ENCODE data around the gene OGDHL. TPM values are rescaled to one million over a fixed set of nuclear protein-coding genes. Genes with fewer than 3 reads are reported as not detected.
"Not testable (repeated sequence)": the region's sequence is repeated elsewhere in the genome, so short reads cannot be mapped to it uniquely, and the experiment has no call there.

Gene OGDHL
- total RNA-seq, 4 donors from 2014 or later: under 0.01 to 0.79 TPM; not detected in 2

- intact Hi-C loops (cut with DNase I): no loop called here
- DNase-seq: no peak
- Histone ChIP-seq H3K27me3 (peaks cover 0 to 3% (median 0%) of the 10 kb centered on the region in 4 donors), H3K4me1 (no peaks in the 10 kb centered on the region), H3K4me3 (no peak overlapping the region), H3K9me3 (no peaks in the 10 kb centered on the region), H3K27ac (no peak overlapping the region), H3K36me3 (no peaks in the 10 kb centered on the region)
- TF ChIP-seq CTCF (IDR thresholded peaks at IDR 0.05): no peak
- no peak for TF ChIP-seq POLR2A (IDR thresholded peaks at IDR 0.05)
- WGBS, 2 donors: 57 to 58% methylated on average over 5 of the region's 5 CpGs
Observed at GRCh38 chr10:49783645-49784044, 21.5 kb upstream of the OGDHL start.

GRCh38 chr10:49781247-49781646, 19.1 kb upstream of the OGDHL start:
- no peak for DNase-seq
- no peak overlapping the region for H3K4me3 ChIP-seq
- intact Hi-C loops (cut with DNase I): no loop called here
- H3K36me3 ChIP-seq: no peaks in the 10 kb centered on the region
- no peak for TF ChIP-seq CTCF (IDR thresholded peaks at IDR 0.05)
- TF ChIP-seq POLR2A (IDR thresholded peaks at IDR 0.05): no peak
- no peak overlapping the region for H3K27ac ChIP-seq
- H3K27me3 ChIP-seq: peaks cover 0 to 3% (median 0%) of the 10 kb centered on the region in 4 donors
- H3K4me1 ChIP-seq: no peaks in the 10 kb centered on the region
- no peaks in the 10 kb centered on the region for H3K9me3 ChIP-seq

GRCh38 chr10:49778197-49778596, 16.1 kb upstream of the OGDHL start:
- no peaks in the 10 kb centered on the region for H3K9me3 ChIP-seq
- TF ChIP-seq CTCF (IDR thresholded peaks at IDR 0.05) (no peak), POLR2A (IDR thresholded peaks at IDR 0.05) (no peak)
- no peaks in the 10 kb centered on the region for H3K27me3 ChIP-seq
- no peak for DNase-seq
- H3K4me3 ChIP-seq: no peak overlapping the region
- no peak overlapping the region for H3K27ac ChIP-seq
- intact Hi-C loops (cut with DNase I): no loop called here
- no peaks in the 10 kb centered on the region for H3K36me3 ChIP-seq
- H3K4me1 ChIP-seq: no peaks in the 10 kb centered on the region
- 58 to 65% methylated on average over 3 of the region's 3 CpGs for WGBS, 2 donors

GRCh38 chr10:49776851-49777250, 14.7 kb upstream of the OGDHL start:
- Histone ChIP-seq H3K9me3 (no peaks in the 10 kb centered on the region), H3K4me1 (no peaks in the 10 kb centered on the region), H3K36me3 (no peaks in the 10 kb centered on the region), H3K27me3 (no peaks in the 10 kb centered on the region), H3K27ac (no peak overlapping the region), H3K4me3 (no peak overlapping the region)
- intact Hi-C loops (cut with DNase I): no loop called here
- TF ChIP-seq POLR2A (IDR thresholded peaks at IDR 0.05): no peak
- no peak for TF ChIP-seq CTCF (IDR thresholded peaks at IDR 0.05)
- WGBS, 2 donors: 59 to 86% methylated on average over 4 of the region's 4 CpGs
- no peak for DNase-seq

GRCh38 chr10:49775014-49775413, 12.9 kb upstream of the OGDHL start:
- H3K27me3 ChIP-seq: peaks cover 0 to 12% (median 0%) of the 10 kb centered on the region in 4 donors
- H3K4me1 ChIP-seq: no peaks in the 10 kb centered on the region
- no peaks in the 10 kb centered on the region for H3K9me3 ChIP-seq
- H3K4me3 ChIP-seq: no peak overlapping the region
- no peak for DNase-seq
- TF ChIP-seq POLR2A (IDR thresholded peaks at IDR 0.05) (no peak), CTCF (IDR thresholded peaks at IDR 0.05) (no peak)
- no peaks in the 10 kb centered on the region for H3K36me3 ChIP-seq
- no peak overlapping the region for H3K27ac ChIP-seq
- WGBS, 2 donors: 64 to 66% methylated on average over 2 of the region's 2 CpGs
- intact Hi-C loops (cut with DNase I): no loop called here

- DNase-seq; H3K4me3 ChIP-seq; intact Hi-C loops (cut with DNase I); H3K27ac ChIP-seq; H3K36me3 ChIP-seq; H3K9me3 ChIP-seq; H3K4me1 ChIP-seq: not testable (repeated sequence)
- WGBS, 2 donors: 35 to 38% methylated on average over 5 of the region's 5 CpGs
- peaks cover 4 to 32% (median 8%) of the 10 kb centered on the region in 4 donors for H3K27me3 ChIP-seq
Observed at GRCh38 chr10:49772944-49773343, 10.8 kb upstream of the OGDHL start.

- intact Hi-C loops (cut with DNase I); H3K27ac ChIP-seq; H3K36me3 ChIP-seq; H3K9me3 ChIP-seq; DNase-seq; H3K4me1 ChIP-seq; H3K4me3 ChIP-seq: not testable (repeated sequence)
- H3K27me3 ChIP-seq: peaks cover 6 to 51% (median 10%) of the 10 kb centered on the region in 4 donors
- 36 to 51% methylated on average over 10 to 11 of the region's 11 CpGs for WGBS, 2 donors
Observed at GRCh38 chr10:49771046-49771445, 8.9 kb upstream of the OGDHL start.

Data from esophagus squamous epithelium (tissue), 5 donors.